Activated naive CD8-positive, alpha-beta T cell treated with anti-CD3 and anti-CD28 coated beads, Interleukin-2, amount 50 U/mL, for 16 hours (primary cell): Measurements from ENCODE around the gene ZNF346.
"Not testable (repeated sequence)": the region's sequence is repeated elsewhere in the genome, so short reads cannot be mapped to it uniquely, and the experiment has no call there.

Experiments
- DNase-seq: peaks from one replicate; pipeline ENCODE4 v3.0.0-alpha.2; 2020; ENCODE audit warnings: low read depth, low spot score

The ZNF346 gene

GRCh38 chr5:177022386-177023302 is at the start of gene ZNF346:
Gene ZNF346, plus strand, starts transcription at chr5:177022696. Its CDS starts 43 bp downstream, at chr5:177022739.
- peak; percentile 84 for DNase-seq

GRCh38 chr5:176979669-176980068 is 42.8 kb upstream of the ZNF346 start:
- DNase-seq, result no peak

- DNase-seq, result no peak
These were observed 41.7 kb upstream of the ZNF346 start for GRCh38 chr5:176980818-176981217.

GRCh38 chr5:176983112-176983511 is 39.4 kb upstream of the ZNF346 start:
- not testable (repeated sequence) for DNase-seq

GRCh38 chr5:176983593-176983992 is 38.9 kb upstream of the ZNF346 start:
- not testable (repeated sequence) for DNase-seq

- DNase-seq, result not testable (repeated sequence)
These were observed 38.3 kb upstream of the ZNF346 start for GRCh38 chr5:176984176-176984575.

- DNase-seq, result no peak
These were observed 37.0 kb upstream of the ZNF346 start for GRCh38 chr5:176985516-176985915.

GRCh38 chr5:176986280-176986679 is 36.2 kb upstream of the ZNF346 start:
- DNase-seq, result no peak

- DNase-seq, result no peak
These were observed 34.9 kb upstream of the ZNF346 start for GRCh38 chr5:176987583-176987982.

GRCh38 chr5:176993081-176993480 is 29.4 kb upstream of the ZNF346 start:
- not testable (repeated sequence) for DNase-seq

GRCh38 chr5:176994460-176995121 is 27.9 kb upstream of the ZNF346 start:
- DNase-seq, result no peak

GRCh38 chr5:176995122-176995490 is 27.4 kb upstream of the ZNF346 start:
- no peak for DNase-seq

- DNase-seq, result no peak
These were observed 26.4 kb upstream of the ZNF346 start for GRCh38 chr5:176995896-176996767.

- DNase-seq, result no peak
These were observed 25.7 kb upstream of the ZNF346 start for GRCh38 chr5:176996780-176997179.

GRCh38 chr5:176998828-176999227 is 23.7 kb upstream of the ZNF346 start:
- DNase-seq, result no peak

- not testable (repeated sequence) for DNase-seq
These were observed 23.0 kb upstream of the ZNF346 start for GRCh38 chr5:176999526-176999925.

GRCh38 chr5:177003649-177004048 is 18.8 kb upstream of the ZNF346 start:
- no peak for DNase-seq

- no peak for DNase-seq
These were observed 17.5 kb upstream of the ZNF346 start for GRCh38 chr5:177004961-177005360.

- peak; percentile 38 for DNase-seq
These were observed 16.8 kb upstream of the ZNF346 start for GRCh38 chr5:177005619-177006264.

GRCh38 chr5:177006265-177006972 is 16.1 kb upstream of the ZNF346 start, which contains the start of gene UIMC1:
Gene UIMC1, minus strand, starts transcription at chr5:177006779. Its CDS starts 24,164 bp downstream, at chr5:176982615.
- DNase-seq, result peak; percentile 85
